DND-41 (cell line): ENCODE data around the gene DNPH1.

Source experiments
- ATAC-seq: fragments of 200-7000 bp; cut with Tn5 transposase; 3 replicates; pipeline ENCODE4 v1.9.1; 2021; ENCODE audit warnings: low read depth; ENCODE audit not compliant: insufficient read depth
- DNase-seq: peaks from one replicate; pipeline ENCODE4 v3.0.0-alpha.2; 2020
- H2AFZ ChIP-seq: 2 replicates; pipeline ENCODE4 v1.6.0; 2012; ENCODE audit warnings: low read depth, low read length
- H3K27ac ChIP-seq: 2 replicates; pipeline ENCODE4 v1.5.1; 2012; ENCODE audit warnings: low read length, inconsistent platforms
- H3K27me3 ChIP-seq: fragments of 200-600 bp; sonication (generic); 2 replicates; pipeline ENCODE4 v1.6.0; 2012; ENCODE audit warnings: low read length, mild to moderate bottlenecking, inconsistent platforms; ENCODE audit not compliant: insufficient read depth, poor library complexity
- H3K36me3 ChIP-seq: 2 replicates; pipeline ENCODE4 v1.5.1; 2012; ENCODE audit warnings: low read length, inconsistent platforms; ENCODE audit not compliant: insufficient read depth
- H3K4me1 ChIP-seq: 2 replicates; pipeline ENCODE4 v1.5.1; 2012; ENCODE audit warnings: mild to moderate bottlenecking, low read length; ENCODE audit not compliant: insufficient read depth
- H3K4me2 ChIP-seq: 2 replicates; pipeline ENCODE4 v1.6.0; 2012; ENCODE audit warnings: mild to moderate bottlenecking, moderate library complexity, low read length, inconsistent platforms; ENCODE audit not compliant: insufficient read depth
- H3K4me3 ChIP-seq, 2 experiments: fragments of 200-600 bp in 1 of 2; shearing (Covaris generic) in 1 of 2; 2 replicates each; pipeline ENCODE4 v1.5.1; 2012 to 2016; ENCODE audit warnings: inconsistent platforms in 2 of 2, low read length in 2 of 2, mild to moderate bottlenecking in 2 of 2, low read depth in 1 of 2, moderate library complexity in 1 of 2
- H3K79me2 ChIP-seq: 2 replicates; pipeline ENCODE4 v1.6.0; 2012; ENCODE audit warnings: low read length, inconsistent platforms; ENCODE audit not compliant: insufficient read depth
- H3K9ac ChIP-seq: 2 replicates; pipeline ENCODE4 v1.6.0; 2012; ENCODE audit warnings: low read depth, mild to moderate bottlenecking, inconsistent platforms, low read length, moderate library complexity
- H3K9me3 ChIP-seq: 2 replicates; pipeline ENCODE4 v1.5.1; 2012; ENCODE audit warnings: low read length, moderate library complexity, mild to moderate bottlenecking, inconsistent platforms; ENCODE audit not compliant: insufficient read depth, severe bottlenecking
- H4K20me1 ChIP-seq: 2 replicates; pipeline ENCODE4 v1.6.0; 2012; ENCODE audit warnings: low read length; ENCODE audit not compliant: insufficient read depth
- CTCF ChIP-seq: IDR thresholded peaks from 2 replicates; pipeline ENCODE4 v1.5.1; 2012; ENCODE audit warnings: borderline replicate concordance, low read length, moderate library complexity, mild to moderate bottlenecking; ENCODE audit not compliant: poor library complexity, severe bottlenecking; ENCODE audit errors: extremely low read depth
- EZH2 ChIP-seq: IDR thresholded peaks from 3 replicates; pipeline ENCODE4 v1.6.1; 2012; ENCODE audit warnings: borderline replicate concordance, low read depth, mild to moderate bottlenecking, moderate library complexity, low read length, inconsistent platforms; ENCODE audit not compliant: severe bottlenecking

DNPH1 gene

GRCh38 chr6:43268782-43269272 lies 39.5 kb upstream of the DNPH1 start:
- Histone ChIP-seq H3K4me2 (peak overlapping the region; percentile 67), H2AFZ (no peak overlapping the region), H3K9ac (peak overlapping the region; percentile 33; the same call in 1 of the 2 replicates)

GRCh38 chr6:43268355-43268700 lies 39.0 kb upstream of the DNPH1 start:
- DNase-seq (no peak), ATAC-seq (no peak)
- Histone ChIP-seq H3K27me3 (peaks cover 44% of the 10 kb centered on the region), H2AFZ (no peak overlapping the region), H3K9me3 (no peaks in the 10 kb centered on the region), H3K4me1 (peaks cover 14% of the 10 kb centered on the region), H3K4me2 (no peak overlapping the region), H3K79me2 (no peaks in the 10 kb centered on the region), H3K4me3 (no peak overlapping the region), H3K36me3 (no peaks in the 10 kb centered on the region), H3K27ac (no peak overlapping the region), H3K9ac (no peak overlapping the region), H4K20me1 (peaks cover 4% of the 10 kb centered on the region; the same call in 1 of the 2 replicates)
- TF ChIP-seq CTCF: no peak
- TF ChIP-seq EZH2: no peak

More at GRCh38 chr6:43268782-43269272, 39.5 kb upstream of the DNPH1 start:
- H3K27me3 ChIP-seq: peaks cover 44% of the 10 kb centered on the region
- peaks cover 14% of the 10 kb centered on the region for H3K4me1 ChIP-seq
- H3K9me3 ChIP-seq: no peaks in the 10 kb centered on the region
- no peaks in the 10 kb centered on the region for H3K79me2 ChIP-seq
- no peaks in the 10 kb centered on the region for H3K36me3 ChIP-seq
- no peak for DNase-seq
- H3K27ac ChIP-seq: no peak overlapping the region
- TF ChIP-seq EZH2 (no peak), CTCF (no peak)
- peaks cover 4% of the 10 kb centered on the region; the same call in 1 of the 2 replicates for H4K20me1 ChIP-seq
- peak overlapping the region in 1 of 2 experiments; percentile 50; a peak in 2 of 4 replicates for H3K4me3 ChIP-seq
- no peak for ATAC-seq

- DNase-seq: no peak
- Histone ChIP-seq H3K27me3 (peaks cover 44% of the 10 kb centered on the region), H3K9ac (no peak overlapping the region), H2AFZ (no peak overlapping the region), H3K9me3 (no peaks in the 10 kb centered on the region), H3K4me1 (peaks cover 14% of the 10 kb centered on the region), H4K20me1 (peaks cover 4% of the 10 kb centered on the region; the same call in 1 of the 2 replicates), H3K36me3 (no peaks in the 10 kb centered on the region), H3K4me3 (no peak overlapping the region), H3K27ac (no peak overlapping the region), H3K4me2 (no peak overlapping the region), H3K79me2 (no peaks in the 10 kb centered on the region)
- TF ChIP-seq EZH2 (no peak), CTCF (no peak)
- ATAC-seq: no peak
Measured at GRCh38 chr6:43267619-43268354, 38.5 kb upstream of the DNPH1 start.
